ENCODE results near the gene KLHL29.

The KLHL29 gene

GRCh38 chr2:23540804-23541360 lies 155.9 kb downstream of the KLHL29 start:
- DNase-seq (ENCODE audit: low read depth): no peak
- in situ Hi-C loops (cut with HindIII; ENCODE audit: low sequenced_read_pairs): no loop called here
- no peak for TF ChIP-seq CTCF (IDR thresholded peaks at IDR 0.05; ENCODE audit: low read depth, low read length, missing control alignments)
- H3K4me3 ChIP-seq (ENCODE audit: low read depth, low read length): no peak overlapping the region

GRCh38 chr2:23541503-23542229 lies 156.7 kb downstream of the KLHL29 start:
- no peak for DNase-seq (ENCODE audit: low read depth)
- no peak overlapping the region for H3K4me3 ChIP-seq (ENCODE audit: low read depth, low read length)
- no peak for TF ChIP-seq CTCF (IDR thresholded peaks at IDR 0.05; ENCODE audit: low read depth, low read length, missing control alignments)
- in situ Hi-C loops (cut with HindIII; ENCODE audit: low sequenced_read_pairs): no loop called here

GRCh38 chr2:23542230-23542789 lies 157.3 kb downstream of the KLHL29 start:
- no peak for TF ChIP-seq CTCF (IDR thresholded peaks at IDR 0.05; ENCODE audit: low read depth, low read length, missing control alignments)
- no peak overlapping the region for H3K4me3 ChIP-seq (ENCODE audit: low read depth, low read length)
- in situ Hi-C loops (cut with HindIII; ENCODE audit: low sequenced_read_pairs): no loop called here
- DNase-seq (ENCODE audit: low read depth): no peak

GRCh38 chr2:23543302-23543701 lies 158.3 kb downstream of the KLHL29 start:
- no peak for DNase-seq (ENCODE audit: low read depth)
- in situ Hi-C loops (cut with HindIII; ENCODE audit: low sequenced_read_pairs): no loop called here
- TF ChIP-seq CTCF (IDR thresholded peaks at IDR 0.05; ENCODE audit: low read depth, low read length, missing control alignments): no peak
- no peak overlapping the region for H3K4me3 ChIP-seq (ENCODE audit: low read depth, low read length)

GRCh38 chr2:23543728-23544127 lies 158.7 kb downstream of the KLHL29 start:
- in situ Hi-C loops (cut with HindIII; ENCODE audit: low sequenced_read_pairs): no loop called here
- TF ChIP-seq CTCF (IDR thresholded peaks at IDR 0.05; ENCODE audit: low read depth, low read length, missing control alignments): no peak
- no peak for DNase-seq (ENCODE audit: low read depth)
- H3K4me3 ChIP-seq (ENCODE audit: low read depth, low read length): no peak overlapping the region

- no peak for DNase-seq (ENCODE audit: low read depth)
- H3K4me3 ChIP-seq (ENCODE audit: low read depth, low read length): no peak overlapping the region
- TF ChIP-seq CTCF (IDR thresholded peaks at IDR 0.05; ENCODE audit: low read depth, low read length, missing control alignments): no peak
- in situ Hi-C loops (cut with HindIII; ENCODE audit: low sequenced_read_pairs): no loop called here
These were observed 159.8 kb downstream of the KLHL29 start for GRCh38 chr2:23544589-23545295.
